Hepatocyte (in vitro differentiated cells): ENCODE data around the gene KNDC1.

Source experiments
- EZH2 ChIP-seq: fragments of 200-600 bp; sonication (generic); IDR thresholded peaks from 2 replicates; pipeline ENCODE4 v1.6.1; 2016; ENCODE audit warnings: antibody characterized with exemption, mild to moderate bottlenecking, borderline replicate concordance
- EZH2phosphoT487 ChIP-seq: fragments of 200-600 bp; sonication (generic); IDR thresholded peaks from one replicate; pipeline ENCODE4 v1.6.1; 2018; ENCODE audit warnings: antibody characterized with exemption, mild to moderate bottlenecking, low read depth, moderate library complexity; ENCODE audit not compliant: unreplicated experiment, severe bottlenecking
- TF ChIP-seq, protein P1 (sequence below): fragments of 200-600 bp; sonication (generic); IDR thresholded peaks from 2 replicates; pipeline ENCODE4 v1.5.1; 2016; ENCODE audit warnings: antibody characterized with exemption, mild to moderate bottlenecking; ENCODE audit not compliant: poor library complexity

- TF ChIP-seq, protein P1, sequence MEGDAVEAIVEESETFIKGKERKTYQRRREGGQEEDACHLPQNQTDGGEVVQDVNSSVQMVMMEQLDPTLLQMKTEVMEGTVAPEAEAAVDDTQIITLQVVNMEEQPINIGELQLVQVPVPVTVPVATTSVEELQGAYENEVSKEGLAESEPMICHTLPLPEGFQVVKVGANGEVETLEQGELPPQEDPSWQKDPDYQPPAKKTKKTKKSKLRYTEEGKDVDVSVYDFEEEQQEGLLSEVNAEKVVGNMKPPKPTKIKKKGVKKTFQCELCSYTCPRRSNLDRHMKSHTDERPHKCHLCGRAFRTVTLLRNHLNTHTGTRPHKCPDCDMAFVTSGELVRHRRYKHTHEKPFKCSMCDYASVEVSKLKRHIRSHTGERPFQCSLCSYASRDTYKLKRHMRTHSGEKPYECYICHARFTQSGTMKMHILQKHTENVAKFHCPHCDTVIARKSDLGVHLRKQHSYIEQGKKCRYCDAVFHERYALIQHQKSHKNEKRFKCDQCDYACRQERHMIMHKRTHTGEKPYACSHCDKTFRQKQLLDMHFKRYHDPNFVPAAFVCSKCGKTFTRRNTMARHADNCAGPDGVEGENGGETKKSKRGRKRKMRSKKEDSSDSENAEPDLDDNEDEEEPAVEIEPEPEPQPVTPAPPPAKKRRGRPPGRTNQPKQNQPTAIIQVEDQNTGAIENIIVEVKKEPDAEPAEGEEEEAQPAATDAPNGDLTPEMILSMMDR = no peak
- TF ChIP-seq EZH2 (peak; percentile 27), EZH2phosphoT487 (no peak)
Observed at GRCh38 chr10:133237241-133237587, 77.2 kb downstream of the KNDC1 start.
